HG03045 (cell line): ENCODE measurements around the gene JHY.

Experiments used
- ATAC-seq: cut with Tn5 transposase; IDR thresholded peaks from one replicate; pipeline ENCODE4 v1.9.1; 2021; ENCODE audit warnings: mild to moderate bottlenecking, moderate library complexity; ENCODE audit not compliant: unreplicated experiment

Gene JHY

DNA sequence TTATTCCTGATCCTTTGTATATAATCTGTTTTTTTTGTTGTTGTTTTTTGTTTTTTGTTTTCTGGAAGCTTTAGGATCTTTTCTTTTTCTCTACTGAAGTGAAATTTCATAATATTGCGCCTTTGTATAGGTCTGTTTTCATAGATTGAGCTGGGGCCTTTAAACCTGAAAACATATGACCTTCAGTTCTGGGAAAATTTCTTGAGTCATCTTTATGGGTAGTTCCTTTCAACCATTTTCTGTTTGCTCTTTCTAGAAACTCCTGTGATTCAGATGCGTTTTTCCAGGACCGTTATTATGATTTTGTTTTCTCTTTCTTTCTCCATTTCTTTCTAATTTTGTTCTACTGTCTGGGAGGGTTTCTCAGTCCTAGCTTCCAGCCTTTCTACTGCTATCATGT lies 55.4 kb downstream of the JHY start:
- no peak for ATAC-seq

DNA sequence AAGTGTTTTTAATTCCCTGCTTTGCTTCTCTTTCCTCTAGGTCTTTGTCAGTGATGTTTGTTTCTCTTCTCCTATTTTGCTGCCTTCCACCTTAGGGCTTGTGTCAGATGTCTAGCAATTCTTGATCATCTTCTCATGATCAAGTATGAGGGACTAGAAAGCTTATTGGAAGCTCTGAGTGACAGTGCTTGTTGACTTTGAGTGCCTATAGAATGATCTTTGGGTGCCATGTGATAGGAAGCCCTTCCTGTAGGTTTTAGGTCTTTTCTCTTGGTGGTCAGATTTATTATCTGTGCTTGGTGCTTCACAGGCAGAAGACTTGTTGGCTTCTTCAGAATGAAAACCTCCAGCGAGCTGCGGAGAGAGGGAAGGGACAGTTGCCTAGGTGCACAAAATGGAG lies 56.0 kb downstream of the JHY start:
- ATAC-seq: no peak

DNA sequence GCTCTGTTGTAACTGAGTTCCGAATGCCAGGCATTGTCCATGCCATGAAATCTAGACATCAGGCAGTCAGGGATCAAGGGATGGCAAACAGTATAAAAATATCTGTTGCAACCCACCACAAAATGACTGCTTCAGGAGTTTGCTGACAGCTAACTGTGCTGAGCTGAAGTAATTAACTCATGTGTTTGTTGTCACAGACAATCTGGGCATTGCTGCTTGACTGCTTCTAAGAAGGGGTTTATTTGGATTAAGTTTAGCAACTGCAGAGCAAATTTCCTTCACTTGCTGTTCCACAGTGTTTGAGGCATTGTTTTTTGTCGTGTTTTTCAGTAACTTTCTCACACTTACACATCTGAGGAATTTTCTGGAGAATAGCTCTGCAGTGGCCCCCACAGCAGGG lies 68.7 kb downstream of the JHY start:
- no peak for ATAC-seq

DNA sequence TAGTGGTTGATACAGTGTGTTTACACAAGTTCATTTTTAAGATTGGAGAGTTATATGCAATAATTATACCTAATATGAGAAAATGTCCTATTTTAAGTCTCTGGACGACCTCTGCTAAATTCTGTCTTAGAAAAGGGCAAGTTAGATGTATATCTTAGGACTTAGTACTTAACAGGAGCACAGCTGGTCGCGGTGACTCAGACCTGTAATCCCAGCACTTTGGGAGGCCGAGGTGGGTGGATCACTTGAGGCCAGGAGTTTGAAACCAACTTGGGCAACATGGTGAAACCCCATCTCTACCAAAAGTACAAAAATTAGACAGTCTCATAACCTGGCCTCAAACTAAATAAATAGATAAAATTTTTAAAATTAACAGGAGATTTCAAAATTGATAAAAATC lies 71.9 kb downstream of the JHY start:
- no peak for ATAC-seq

DNA sequence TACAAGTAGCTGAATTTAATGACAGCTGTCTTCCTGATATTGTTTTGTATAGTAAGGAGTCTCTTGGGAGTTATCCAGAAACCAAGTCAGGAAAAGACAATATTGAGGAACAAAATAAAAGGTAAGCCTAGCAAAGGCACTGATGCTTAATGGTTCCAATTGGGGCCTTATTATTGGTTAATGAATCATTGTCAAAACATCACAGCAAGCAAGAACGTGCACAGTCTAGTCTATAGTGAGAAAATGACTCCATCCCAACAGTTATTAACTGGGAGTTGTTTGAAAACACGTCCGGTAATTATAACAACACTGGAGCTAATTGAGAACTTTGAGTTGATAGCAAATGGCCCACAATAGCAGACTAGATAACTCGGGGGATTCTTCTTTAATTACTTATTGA lies 81.4 kb downstream of the JHY start:
- no peak for ATAC-seq

DNA sequence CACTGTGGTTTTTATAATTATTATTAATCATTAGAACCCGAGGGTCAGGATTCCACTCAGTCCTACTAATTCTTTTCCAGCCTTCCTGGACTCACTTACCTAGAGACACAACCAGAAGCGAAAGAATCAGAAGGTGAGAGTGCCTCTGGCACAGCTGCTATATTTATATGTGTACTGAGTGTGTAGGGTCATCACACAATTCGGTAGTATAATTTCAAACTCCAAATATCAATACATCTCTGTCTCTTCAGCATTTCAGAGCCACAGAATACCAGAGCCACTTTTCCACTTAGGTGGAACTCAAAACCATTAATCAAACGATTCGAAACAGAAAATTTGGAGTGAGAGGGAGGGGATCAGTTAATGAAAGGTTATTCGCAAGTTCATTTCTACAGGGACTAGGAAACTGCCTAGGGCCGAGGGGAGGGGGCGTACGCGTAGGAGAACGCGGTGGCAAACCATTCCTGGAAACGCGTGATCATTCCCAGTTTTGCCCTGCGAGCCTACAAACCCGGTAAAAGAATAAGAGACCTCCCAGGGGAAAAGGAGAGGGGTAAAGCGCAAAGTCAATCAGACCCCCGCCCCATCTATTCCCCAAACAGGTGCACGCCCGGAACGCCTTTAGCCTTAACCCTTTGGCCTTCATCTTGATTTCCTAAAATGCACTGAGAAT lies 93.6 kb downstream of the JHY start:
- no peak for ATAC-seq

DNA sequence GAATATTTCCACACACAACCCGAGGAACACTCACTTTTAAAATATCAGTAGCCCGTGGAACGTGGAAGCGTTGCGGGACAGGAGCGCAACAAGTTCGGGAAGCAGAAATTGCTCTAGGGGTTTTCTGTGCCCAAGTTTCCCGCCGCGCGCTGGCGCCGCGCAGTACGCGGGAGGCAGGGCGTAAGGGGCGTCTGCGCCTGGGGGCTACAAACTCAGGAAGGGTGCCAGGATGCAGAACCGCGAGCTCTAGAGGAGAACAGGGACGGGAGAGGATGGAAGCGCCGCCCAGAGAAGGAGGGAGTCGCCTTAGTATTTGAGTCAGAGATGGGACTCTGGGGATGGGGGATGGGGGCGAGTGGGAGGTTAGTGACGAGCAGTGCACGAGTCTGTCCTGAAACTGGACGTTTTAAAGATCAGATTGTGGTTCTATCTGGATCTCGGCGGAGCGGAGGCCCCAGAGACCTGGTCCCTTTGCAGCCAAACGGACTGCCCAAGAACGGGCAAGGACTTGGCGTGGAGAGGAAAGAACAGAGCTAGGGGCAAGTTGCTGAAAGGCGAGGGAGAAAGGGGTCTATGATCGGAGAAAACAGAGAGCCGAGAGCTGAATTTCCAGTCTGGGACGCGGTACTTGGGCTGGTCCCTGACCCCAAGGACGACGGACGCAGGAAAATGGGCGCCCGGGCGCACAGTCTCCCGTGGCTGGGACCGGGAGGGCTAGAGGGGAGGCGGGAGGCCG lies 94.3 kb downstream of the JHY start:
- ATAC-seq: no peak

DNA sequence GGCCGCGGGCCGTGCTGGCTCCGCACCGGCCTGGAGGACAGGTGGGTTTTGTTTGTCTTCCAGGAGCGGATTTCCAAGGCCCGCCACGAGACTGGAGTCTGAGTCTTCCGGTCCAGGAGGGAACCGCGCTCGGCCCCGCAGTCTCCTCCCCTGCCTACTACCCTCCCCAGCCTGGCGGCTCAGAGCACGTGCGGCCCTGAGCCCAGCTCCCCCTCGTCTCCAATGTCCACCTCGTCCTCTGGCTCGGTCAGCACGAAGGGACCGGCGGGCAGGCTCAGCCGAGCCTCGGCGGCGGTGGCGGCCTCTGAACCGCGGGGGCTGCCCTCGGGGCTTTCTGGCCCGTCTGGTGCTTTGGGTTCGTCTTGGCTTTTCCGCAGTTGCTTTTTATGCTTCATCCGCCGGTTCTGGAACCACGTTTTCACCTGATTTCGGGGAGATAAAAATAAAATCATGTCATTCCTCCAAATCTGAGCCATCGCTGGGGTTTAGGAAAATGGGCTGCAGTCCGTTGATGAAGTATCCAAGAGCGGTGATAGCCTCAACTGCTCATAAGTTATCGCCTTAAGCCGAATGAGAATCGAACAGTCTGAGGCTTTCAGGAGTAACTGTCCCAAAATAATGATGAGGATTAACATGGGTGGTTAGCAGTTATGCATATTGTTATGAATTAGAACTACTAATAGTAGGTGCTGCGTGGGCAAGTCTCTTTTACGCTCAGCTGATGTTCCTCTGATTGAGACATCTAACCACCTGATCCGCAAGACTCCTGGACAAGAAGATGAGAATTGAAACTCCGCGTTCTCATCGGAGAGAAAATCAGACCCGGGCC lies 95.1 kb downstream of the JHY start:
- ATAC-seq: no peak

DNA sequence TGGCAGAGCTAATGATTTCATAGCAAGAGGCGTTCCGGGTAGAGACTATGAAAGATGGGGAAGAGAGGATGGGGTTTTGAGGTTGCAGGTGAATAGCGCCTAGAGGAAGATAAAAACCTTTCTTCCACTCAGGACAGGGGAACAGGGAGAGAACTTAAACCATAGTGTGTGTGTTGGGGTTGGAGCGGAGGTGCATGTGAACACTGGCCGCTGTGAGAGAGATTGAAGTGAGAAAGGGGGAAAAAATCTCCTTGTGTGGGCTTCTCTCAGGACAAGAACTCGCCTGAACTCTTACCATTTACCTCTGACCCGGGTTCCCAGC lies 95.7 kb downstream of the JHY start:
- no peak for ATAC-seq

DNA sequence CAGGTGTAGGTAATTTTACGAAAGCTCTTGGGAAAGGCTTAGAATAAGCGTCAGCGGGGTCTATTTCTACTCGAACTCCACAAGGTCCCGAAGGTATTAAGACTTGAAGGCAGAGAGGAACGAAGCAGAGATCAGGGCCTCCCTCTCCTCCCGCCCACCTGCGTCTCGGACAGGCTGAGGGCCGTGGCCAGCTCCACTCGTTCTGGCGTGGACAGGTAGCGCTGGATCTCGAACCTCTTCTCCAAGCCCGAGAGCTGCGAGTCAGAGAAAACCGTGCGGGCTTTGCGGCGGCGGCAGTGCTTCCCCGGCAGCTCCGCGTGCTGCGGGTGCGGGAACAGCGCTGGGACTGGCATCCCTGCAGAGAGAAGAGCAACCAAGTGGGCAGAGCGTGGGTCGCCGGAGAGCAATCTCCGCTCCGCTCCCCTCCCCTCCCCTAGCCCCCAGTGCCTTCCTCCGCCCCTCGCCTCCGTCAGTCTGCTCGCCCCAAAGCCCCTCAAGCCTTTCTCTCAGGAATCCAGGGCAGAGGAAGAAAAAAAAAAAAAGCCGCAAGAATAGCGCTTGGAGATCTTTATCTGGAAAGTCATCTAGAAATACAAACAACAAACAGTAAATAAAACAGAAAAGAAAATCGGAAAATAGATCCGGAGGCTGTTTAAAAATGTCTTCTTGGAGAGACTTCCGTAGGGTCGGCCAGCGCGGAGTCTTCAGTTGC lies 96.7 kb downstream of the JHY start:
- ATAC-seq: no peak

DNA sequence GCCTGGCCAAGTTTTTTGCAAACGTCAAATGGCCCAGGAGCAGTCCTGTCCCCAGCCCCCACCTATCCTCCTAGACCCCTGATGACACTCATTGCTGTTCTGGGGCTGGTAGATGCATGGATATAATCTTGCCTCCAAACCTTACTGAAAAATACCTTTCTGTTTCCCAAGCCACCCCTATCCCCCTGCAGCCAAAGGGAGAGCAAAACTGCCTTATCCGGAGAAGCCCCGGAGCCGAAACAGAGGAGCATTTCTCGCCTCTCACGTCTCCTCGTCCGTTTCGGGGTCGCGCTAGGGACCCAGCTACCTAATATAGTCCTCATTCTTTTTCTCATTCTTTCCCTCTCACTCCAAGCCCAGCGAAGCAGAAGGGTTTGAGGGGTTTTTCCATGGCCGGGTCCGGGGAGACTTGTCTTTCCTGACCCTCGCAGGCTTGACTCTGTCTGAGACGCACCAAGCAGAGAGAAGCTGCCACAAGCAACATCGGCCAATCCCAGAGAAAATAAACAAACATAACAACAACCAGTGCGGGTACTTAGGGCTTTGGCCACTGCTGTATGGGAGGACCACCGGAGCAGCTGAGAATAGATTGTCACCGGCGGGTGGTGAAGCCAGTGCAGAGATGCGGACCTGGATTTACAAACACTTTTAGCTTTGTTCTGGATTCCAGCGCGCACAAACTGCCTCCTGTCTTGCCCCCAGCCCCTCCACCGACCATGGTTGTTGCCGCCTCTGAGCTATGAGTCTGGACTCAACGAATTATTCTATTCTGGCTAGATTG lies 97.4 kb downstream of the JHY start:
- ATAC-seq: no peak

DNA sequence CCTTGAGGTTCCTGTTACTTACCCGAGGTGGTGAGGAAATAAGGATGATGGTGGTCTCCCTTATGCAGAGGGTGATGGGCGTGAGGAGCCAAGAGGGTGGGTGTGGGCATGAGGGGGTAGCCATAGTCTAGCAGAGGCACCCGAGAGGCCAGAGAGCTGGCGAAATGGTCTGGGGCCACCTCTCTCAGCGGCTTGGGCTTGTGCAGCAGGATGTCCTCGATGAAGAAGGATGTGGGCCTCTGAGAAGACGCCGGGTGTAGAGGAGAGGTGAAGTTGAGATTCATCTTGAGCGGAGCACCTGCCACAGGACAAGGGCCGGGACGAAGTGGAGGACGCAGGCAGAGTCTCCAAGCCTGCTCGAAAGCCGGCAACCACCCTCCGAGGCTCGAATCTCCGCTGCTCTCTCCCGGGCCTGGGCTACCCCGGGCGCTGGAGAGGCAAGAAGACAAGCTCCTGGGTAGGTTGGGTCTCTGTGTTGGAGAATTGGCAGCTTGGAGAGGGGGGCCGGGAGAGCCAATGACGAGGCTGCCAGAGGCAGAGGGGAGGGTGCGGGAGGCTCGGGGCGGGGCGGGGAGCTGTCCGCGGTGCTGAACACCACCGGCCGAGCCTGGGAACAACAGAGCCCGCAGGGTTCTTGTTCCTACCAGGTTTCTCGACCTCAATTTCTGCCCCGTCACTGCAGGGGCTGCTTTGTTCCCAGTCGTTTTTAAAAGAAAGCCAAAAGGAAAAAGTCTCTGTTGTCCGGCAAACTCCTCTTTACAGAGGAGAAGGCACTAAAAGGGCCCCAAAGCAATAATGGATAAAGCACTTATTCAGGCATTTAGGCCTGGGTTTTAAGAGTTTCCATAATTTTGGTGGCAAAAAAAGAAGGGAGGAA lies 99.1 kb downstream of the JHY start, which contains the start of gene BSX:
Gene BSX, minus strand, starts transcription at position 447 of the 877 bp plus-strand sequence. Its CDS starts 163 bp downstream, at position 284.
- no peak for ATAC-seq

DNA sequence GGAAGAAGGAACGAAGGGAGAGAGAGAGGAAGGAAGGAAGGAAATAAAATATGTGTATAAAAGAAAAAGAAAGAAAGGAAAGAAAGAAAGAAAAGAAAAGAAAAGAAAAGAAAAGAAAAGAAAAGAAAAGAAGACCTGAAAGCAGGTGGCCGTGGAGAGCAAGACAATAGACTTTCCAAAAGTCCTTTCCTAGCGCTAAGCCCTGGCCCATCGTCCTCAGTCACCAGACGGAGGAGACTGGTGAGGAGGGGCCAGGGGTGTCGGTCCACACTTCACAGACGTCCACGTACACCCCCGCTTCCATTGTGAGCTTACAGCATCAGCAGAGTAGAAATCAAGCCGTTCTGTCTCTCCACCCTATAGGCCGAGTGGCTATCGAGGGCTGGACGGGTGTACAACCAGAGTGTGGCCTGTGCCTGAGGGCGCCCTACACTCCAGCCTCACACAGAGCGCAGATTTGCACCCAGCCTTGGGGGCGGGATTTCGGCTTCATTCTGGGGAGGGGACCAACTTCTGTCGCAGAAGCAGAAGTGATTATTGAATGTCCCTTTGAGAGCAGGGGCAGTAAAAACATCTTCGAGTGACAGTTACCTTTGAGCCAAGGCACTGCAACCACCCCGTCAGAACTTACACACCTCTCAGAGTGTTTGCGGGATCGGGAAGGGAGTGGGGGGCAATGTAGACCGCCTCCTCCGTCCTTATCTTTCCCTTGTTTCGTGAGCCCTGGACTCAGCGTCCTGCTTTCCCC lies 101.1 kb downstream of the JHY start:
- no peak for ATAC-seq

DNA sequence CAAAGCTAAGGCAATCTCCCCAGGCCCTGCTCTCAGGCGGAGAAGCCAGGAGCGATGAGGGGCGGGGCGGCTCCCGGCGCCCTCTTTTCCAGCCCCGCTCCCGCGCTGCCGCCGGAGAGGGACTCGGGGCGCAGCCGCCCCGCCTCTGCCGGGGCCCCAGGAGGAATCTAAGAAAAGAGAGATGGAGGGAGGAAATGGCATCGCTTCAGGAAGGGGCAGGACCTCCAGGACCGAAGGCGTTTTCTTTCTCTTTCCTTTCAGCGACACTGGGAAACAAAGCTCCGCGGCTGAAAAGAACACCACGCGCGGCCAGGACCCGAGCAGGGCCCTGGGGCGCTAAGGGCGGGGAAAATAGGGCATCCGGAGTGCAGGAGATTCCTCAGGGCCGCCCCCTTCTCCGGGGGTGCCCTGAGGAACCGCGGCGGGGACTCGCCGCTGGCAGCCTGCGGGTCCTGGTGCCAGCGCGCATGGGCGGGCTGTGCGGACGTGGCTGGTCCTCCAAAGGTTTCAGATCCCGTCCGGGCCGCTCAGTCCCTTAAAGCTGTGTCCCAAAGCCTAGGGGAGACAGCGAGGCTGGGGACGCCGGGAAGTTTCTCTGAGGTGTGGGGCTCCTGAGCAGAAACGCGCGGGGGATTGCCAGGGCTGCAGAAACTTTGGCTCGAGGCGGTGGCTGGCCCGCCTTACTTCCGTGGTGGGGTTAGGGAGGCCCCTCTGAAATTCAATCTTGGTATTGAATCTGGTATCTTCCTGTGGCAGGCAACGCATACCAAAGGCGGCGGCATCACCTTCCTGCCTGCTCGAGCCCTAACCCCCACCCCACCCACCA lies 101.8 kb downstream of the JHY start:
- no peak for ATAC-seq

DNA sequence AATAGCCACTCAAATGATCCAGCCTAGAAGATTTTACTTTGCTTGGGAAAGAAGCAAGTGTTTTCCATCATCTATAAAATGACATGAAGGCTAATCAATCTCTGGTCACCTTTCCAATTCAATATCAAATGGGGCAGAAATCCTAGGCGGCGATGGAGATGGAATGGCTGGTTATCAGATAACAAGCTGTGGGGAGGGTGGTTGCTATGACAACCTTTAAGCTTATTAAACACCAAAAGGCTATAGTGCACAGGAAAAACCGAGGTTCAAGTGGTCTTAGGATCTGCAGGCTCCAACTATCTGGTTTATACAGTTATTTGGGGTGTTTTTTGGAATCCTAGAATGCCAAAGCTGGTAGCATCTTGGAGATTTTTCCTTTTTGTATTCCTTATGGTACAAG lies 113.0 kb downstream of the JHY start:
- no peak for ATAC-seq

DNA sequence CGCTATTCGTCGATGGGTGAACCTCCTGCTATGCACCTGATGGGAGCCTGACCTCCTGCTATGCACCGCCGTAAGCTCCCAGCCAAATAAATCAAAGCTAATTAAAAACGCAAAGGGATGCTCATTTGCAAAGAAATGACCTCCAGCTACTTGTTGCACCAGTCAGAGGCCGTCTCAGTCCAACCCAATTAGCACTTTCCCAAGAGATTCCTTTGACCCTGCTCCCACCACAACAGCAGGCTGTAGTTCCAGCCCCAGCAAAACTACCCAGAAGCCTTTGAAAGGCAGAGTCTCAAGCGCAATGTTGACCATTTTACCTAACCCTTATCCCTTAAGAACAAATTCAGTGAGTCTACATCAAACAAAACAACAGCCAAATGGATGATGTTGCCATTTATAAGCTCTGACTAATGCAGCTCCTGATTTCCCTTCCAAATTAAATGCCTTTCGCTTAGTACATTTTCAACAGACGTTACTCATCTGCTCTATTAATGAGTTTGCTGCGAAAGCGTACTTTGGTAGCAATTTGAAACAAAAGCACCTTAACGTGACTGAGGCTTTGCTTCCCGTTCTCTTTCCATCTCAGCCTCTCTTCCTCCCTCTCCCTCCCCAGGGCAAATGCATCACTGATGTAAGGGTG lies 116.3 kb downstream of the JHY start:
- ATAC-seq: no peak

DNA sequence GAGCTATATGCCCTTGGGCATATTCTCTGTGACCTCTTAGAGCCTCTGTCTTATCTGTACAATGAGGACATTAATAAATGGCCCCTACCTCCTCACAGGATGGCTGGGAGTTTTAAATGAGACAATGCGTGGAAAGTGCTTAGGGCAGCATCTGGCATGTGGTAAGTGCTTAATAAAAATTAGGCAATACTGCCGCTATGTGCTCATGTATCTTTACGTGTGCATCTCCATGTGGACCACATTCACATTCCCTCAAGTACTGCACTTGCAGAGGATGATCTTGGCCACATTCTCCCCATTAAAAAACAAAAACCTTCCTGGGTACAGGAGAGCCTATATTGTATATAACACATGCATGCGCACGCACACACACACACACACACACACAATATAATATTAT lies 118.2 kb downstream of the JHY start:
- no peak for ATAC-seq
